Ishikawa (cell line): ENCODE data around the gene PIK3C2G.

Experiments used
- CEBPB ChIP-seq: IDR thresholded peaks from 2 replicates; pipeline ENCODE4 v1.6.1; 2012
- CREB1 ChIP-seq: IDR thresholded peaks from 2 replicates; pipeline ENCODE4 v1.6.1; 2012; ENCODE audit warnings: low read depth
- EGR1 ChIP-seq: IDR thresholded peaks from 2 replicates; pipeline ENCODE4 v1.6.1; 2012
- EP300 ChIP-seq: IDR thresholded peaks from 2 replicates; pipeline ENCODE4 v1.6.1; 2012; ENCODE audit warnings: borderline replicate concordance
- FOXM1 ChIP-seq: IDR thresholded peaks from 2 replicates; pipeline ENCODE4 v1.6.1; 2012; ENCODE audit warnings: low read depth, borderline replicate concordance
- MAX ChIP-seq: IDR thresholded peaks from 2 replicates; pipeline ENCODE4 v1.6.1; 2012
- NFIC ChIP-seq: IDR thresholded peaks from 2 replicates; pipeline ENCODE4 v1.6.1; 2012
- RAD21 ChIP-seq: IDR thresholded peaks from 2 replicates; pipeline ENCODE4 v1.6.1; 2012; ENCODE audit warnings: low read depth
- TAF1 ChIP-seq: IDR thresholded peaks from 2 replicates; pipeline ENCODE4 v1.6.1; 2012; ENCODE audit warnings: low read depth, mild to moderate bottlenecking
- TCF12 ChIP-seq: IDR thresholded peaks from 2 replicates; pipeline ENCODE4 v1.6.1; 2012; ENCODE audit warnings: low read depth
- TEAD4 ChIP-seq: IDR thresholded peaks from 2 replicates; pipeline ENCODE4 v1.6.1; 2012
- YY1 ChIP-seq: IDR thresholded peaks from 2 replicates; pipeline ENCODE4 v1.6.1; 2012; ENCODE audit warnings: low read depth
- ZBTB7A ChIP-seq: IDR thresholded peaks from 2 replicates; pipeline ENCODE4 v1.6.1; 2012; ENCODE audit warnings: low read depth
- TF ChIP-seq, protein P1 (sequence below): IDR thresholded peaks from 2 replicates; pipeline ENCODE4 v1.6.1; 2012
- TF ChIP-seq, protein P2 (sequence below): IDR thresholded peaks from 2 replicates; pipeline ENCODE4 v1.6.1; 2012; ENCODE audit warnings: low read depth, mild to moderate bottlenecking

Gene PIK3C2G

DNA sequence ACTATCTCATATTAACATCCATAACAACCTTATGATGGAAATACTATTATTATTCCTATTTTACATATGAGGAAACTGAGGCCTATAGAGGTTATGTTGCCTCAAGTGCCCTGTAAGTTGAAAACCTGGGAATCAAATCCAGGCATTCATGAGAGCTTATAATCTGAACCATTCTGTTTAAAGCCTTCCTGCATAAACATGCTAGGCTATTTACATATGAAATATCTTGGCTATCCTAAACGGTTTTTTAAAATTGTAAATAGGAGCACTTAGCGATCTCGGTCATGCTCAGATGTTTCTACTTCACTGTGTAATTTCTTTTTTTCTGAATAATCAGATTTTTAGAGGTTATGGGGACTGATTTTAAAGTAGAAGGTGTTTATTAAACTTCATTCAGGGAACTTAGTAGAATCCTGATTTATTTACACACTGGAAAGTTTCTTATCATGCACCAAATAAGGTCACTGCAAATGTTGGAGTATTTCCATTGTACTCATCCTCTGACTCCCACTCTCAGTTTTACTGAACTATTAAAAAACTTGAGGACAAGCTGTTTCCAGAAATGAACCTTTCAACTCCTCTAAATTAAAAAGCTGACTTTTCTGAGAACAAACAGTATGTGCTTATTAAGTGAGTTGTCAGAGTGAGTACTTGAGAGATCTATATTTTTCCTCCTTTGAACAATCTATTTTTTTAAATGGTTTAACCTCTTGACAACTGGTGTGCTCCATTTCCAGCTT lies 141.7 kb downstream of the PIK3C2G start:
- TF ChIP-seq MAX, result no peak
- TF ChIP-seq ZBTB7A, result no peak
- no peak for TF ChIP-seq RAD21
- no peak for TF ChIP-seq CREB1
- no peak for TF ChIP-seq FOXM1
- TF ChIP-seq, protein P1, sequence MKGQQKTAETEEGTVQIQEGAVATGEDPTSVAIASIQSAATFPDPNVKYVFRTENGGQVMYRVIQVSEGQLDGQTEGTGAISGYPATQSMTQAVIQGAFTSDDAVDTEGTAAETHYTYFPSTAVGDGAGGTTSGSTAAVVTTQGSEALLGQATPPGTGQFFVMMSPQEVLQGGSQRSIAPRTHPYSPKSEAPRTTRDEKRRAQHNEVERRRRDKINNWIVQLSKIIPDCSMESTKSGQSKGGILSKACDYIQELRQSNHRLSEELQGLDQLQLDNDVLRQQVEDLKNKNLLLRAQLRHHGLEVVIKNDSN, result no peak
- TF ChIP-seq TCF12, result no peak
- TF ChIP-seq CEBPB, result no peak
- no peak for TF ChIP-seq NFIC

DNA sequence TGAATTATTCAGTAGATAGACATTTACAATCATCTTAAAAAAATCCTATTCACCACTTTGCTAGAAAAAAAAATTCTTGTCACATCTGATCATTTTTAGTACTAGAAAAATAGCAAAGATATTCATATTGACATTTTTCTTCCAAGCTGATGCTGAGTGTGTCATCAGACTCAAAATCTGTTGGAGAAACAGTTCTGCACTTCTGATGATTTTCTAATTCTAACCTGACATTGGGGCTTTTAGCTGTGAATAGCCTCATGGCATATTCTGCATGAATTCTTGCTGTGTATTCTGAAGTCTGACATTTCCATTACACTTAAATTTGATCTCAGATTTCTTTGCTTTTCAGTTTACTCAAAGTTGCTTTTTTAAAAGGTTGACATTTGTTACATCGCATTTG lies 150.1 kb downstream of the PIK3C2G start:
- TF ChIP-seq TAF1 (no peak), MAX (no peak)
- TF ChIP-seq, protein P1, result no peak

- TF ChIP-seq, protein P2, sequence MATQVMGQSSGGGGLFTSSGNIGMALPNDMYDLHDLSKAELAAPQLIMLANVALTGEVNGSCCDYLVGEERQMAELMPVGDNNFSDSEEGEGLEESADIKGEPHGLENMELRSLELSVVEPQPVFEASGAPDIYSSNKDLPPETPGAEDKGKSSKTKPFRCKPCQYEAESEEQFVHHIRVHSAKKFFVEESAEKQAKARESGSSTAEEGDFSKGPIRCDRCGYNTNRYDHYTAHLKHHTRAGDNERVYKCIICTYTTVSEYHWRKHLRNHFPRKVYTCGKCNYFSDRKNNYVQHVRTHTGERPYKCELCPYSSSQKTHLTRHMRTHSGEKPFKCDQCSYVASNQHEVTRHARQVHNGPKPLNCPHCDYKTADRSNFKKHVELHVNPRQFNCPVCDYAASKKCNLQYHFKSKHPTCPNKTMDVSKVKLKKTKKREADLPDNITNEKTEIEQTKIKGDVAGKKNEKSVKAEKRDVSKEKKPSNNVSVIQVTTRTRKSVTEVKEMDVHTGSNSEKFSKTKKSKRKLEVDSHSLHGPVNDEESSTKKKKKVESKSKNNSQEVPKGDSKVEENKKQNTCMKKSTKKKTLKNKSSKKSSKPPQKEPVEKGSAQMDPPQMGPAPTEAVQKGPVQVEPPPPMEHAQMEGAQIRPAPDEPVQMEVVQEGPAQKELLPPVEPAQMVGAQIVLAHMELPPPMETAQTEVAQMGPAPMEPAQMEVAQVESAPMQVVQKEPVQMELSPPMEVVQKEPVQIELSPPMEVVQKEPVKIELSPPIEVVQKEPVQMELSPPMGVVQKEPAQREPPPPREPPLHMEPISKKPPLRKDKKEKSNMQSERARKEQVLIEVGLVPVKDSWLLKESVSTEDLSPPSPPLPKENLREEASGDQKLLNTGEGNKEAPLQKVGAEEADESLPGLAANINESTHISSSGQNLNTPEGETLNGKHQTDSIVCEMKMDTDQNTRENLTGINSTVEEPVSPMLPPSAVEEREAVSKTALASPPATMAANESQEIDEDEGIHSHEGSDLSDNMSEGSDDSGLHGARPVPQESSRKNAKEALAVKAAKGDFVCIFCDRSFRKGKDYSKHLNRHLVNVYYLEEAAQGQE, result no peak
- TF ChIP-seq TAF1 (no peak), NFIC (no peak), YY1 (no peak), TEAD4 (no peak), EGR1 (no peak), ZBTB7A (no peak), TCF12 (no peak), EP300 (no peak), CEBPB (no peak)
Measured at GRCh38 chr12:18414671-18415070, 153.4 kb downstream of the PIK3C2G start.

GRCh38 chr12:18415227-18415626 lies 153.9 kb downstream of the PIK3C2G start:
- TF ChIP-seq EGR1 (no peak), CEBPB (no peak), TEAD4 (no peak), TCF12 (no peak), EP300 (no peak), CREB1 (no peak), ZBTB7A (no peak), MAX (no peak), YY1 (no peak), TAF1 (no peak), NFIC (no peak), FOXM1 (no peak), RAD21 (no peak)
- TF ChIP-seq, protein P2, result no peak
- TF ChIP-seq, protein P1, result no peak

- no peak for TF ChIP-seq EP300
- no peak for TF ChIP-seq MAX
Measured at GRCh38 chr12:18416412-18416811, 155.1 kb downstream of the PIK3C2G start.

- no peak for TF ChIP-seq RAD21
- TF ChIP-seq, protein P2, result no peak
- TF ChIP-seq MAX, result no peak
- no peak for TF ChIP-seq FOXM1
- TF ChIP-seq YY1, result no peak
Measured at GRCh38 chr12:18419311-18419710, 158.0 kb downstream of the PIK3C2G start.
